OCI-LY3 (cell line): ENCODE measurements around the gene E2F1.

ENCODE experiments used
- H2AFZ ChIP-seq: fragments of 200-600, 300-600 bp; shearing (Covaris generic); 2 replicates; pipeline ENCODE4 v1.6.0; 2014; ENCODE audit warnings: antibody characterized with exemption, low read depth, low read length
- H3K27ac ChIP-seq: fragments of 200-600, 300-600 bp; sonication (generic); 2 replicates; pipeline ENCODE4 v1.5.1; 2014; ENCODE audit warnings: mild to moderate bottlenecking, low read length, moderate library complexity, mixed read lengths
- H3K27me3 ChIP-seq: fragments of 200-600, 300-600 bp; sonication (generic); 2 replicates; pipeline ENCODE4 v1.6.1; 2014; ENCODE audit warnings: low read depth, low read length, mixed read lengths
- H3K36me3 ChIP-seq: fragments of 200-600, 300-600 bp; sonication (generic); replicated peaks from 2 replicates; pipeline ENCODE3; 2014; ENCODE audit warnings: low read depth, low read length, mixed read lengths
- H3K4me1 ChIP-seq: fragments of 300-600, 200-600 bp; sonication (generic); 2 replicates; pipeline ENCODE4 v1.6.1; 2014; ENCODE audit warnings: low read length, mixed read lengths
- H3K4me2 ChIP-seq: fragments of 200-600, 300-600 bp; sonication (generic); 2 replicates; pipeline ENCODE4 v1.6.1; 2014; ENCODE audit warnings: low read length, mixed read lengths
- H3K4me3 ChIP-seq: fragments of 300-600, 200-600 bp; sonication (generic); 2 replicates; pipeline ENCODE4 v1.5.1; 2014; ENCODE audit warnings: antibody characterized with exemption, mild to moderate bottlenecking, low read length, moderate library complexity
- H3K79me2 ChIP-seq: fragments of 300-600, 200-600 bp; shearing (Covaris generic); 2 replicates; pipeline ENCODE4 v1.6.1; 2014; ENCODE audit warnings: mild to moderate bottlenecking, low read length, mixed read lengths
- H3K9ac ChIP-seq: fragments of 300-600, 200-600 bp; shearing (Covaris generic); 2 replicates; pipeline ENCODE4 v1.6.0; 2014; ENCODE audit warnings: mild to moderate bottlenecking, low read length, moderate library complexity
- H3K9me3 ChIP-seq: fragments of 200-600, 300-600 bp; shearing (Covaris generic); 2 replicates; pipeline ENCODE4 v1.6.1; 2014; ENCODE audit warnings: low read length, mixed read lengths; ENCODE audit not compliant: insufficient read depth
- H4K20me1 ChIP-seq: fragments of 200-600, 300-600 bp; sonication (generic); 2 replicates; pipeline ENCODE4 v1.6.1; 2016; ENCODE audit warnings: low read length, mixed read lengths; ENCODE audit not compliant: insufficient read depth
- CTCF ChIP-seq: fragments of 200-600, 300-600 bp; sonication (generic); IDR thresholded peaks from 2 replicates; pipeline ENCODE4 v1.5.1; 2014; ENCODE audit warnings: antibody characterized with exemption, low read length, low read depth
- EZH2phosphoT487 ChIP-seq: fragments of 200-600 bp; shearing (Covaris generic); IDR thresholded peaks from 2 replicates; pipeline ENCODE4 v1.6.1; 2018; ENCODE audit warnings: antibody characterized with exemption, mixed run types, low read depth

Gene E2F1

GRCh38 chr20:33731693-33732165 is 45.5 kb upstream of the E2F1 start, which contains the start of gene ZNF341:
Gene ZNF341, plus strand, starts transcription at chr20:33731996. Its CDS starts 26 bp downstream, at chr20:33732022.
- Histone ChIP-seq H3K4me1 (peaks cover 21% of the 10 kb centered on the region), H3K36me3 (peaks cover 2% of the 10 kb centered on the region), H3K9ac (peak within 1 kb of the TSS; percentile 75), H3K9me3 (peaks cover 16% of the 10 kb centered on the region), H3K4me3 (peak within 1 kb of the TSS; percentile 77), H3K27ac (peak within 1 kb of the TSS; percentile 69), H3K4me2 (peak within 1 kb of the TSS; percentile 86), H2AFZ (peak within 1 kb of the TSS; percentile 96), H3K27me3 (no peaks in the 10 kb centered on the region), H3K79me2 (no peaks in the 10 kb centered on the region), H4K20me1 (no peaks in the 10 kb centered on the region)
- TF ChIP-seq CTCF (peak; percentile 76), EZH2phosphoT487 (no peak)

GRCh38 chr20:33730946-33731692 is 44.9 kb upstream of the E2F1 start:
- H3K27me3 ChIP-seq: no peaks in the 10 kb centered on the region
- peak overlapping the region; percentile 77 for H3K4me3 ChIP-seq
- H3K4me1 ChIP-seq: peaks cover 21% of the 10 kb centered on the region
- peak overlapping the region; percentile 75 for H3K9ac ChIP-seq
- peak overlapping the region; percentile 86 for H3K4me2 ChIP-seq
- H2AFZ ChIP-seq: peak overlapping the region; percentile 96
- no peaks in the 10 kb centered on the region for H3K79me2 ChIP-seq
- peak overlapping the region; percentile 36 for H3K27ac ChIP-seq
- no peaks in the 10 kb centered on the region for H3K36me3 ChIP-seq
- no peak for TF ChIP-seq CTCF
- no peak for TF ChIP-seq EZH2phosphoT487
- no peaks in the 10 kb centered on the region for H4K20me1 ChIP-seq
- H3K9me3 ChIP-seq: peaks cover 10% of the 10 kb centered on the region

- H3K9ac ChIP-seq: no peak overlapping the region
- no peaks in the 10 kb centered on the region for H4K20me1 ChIP-seq
- H2AFZ ChIP-seq: no peak overlapping the region
- no peak overlapping the region for H3K4me2 ChIP-seq
- H3K9me3 ChIP-seq: no peaks in the 10 kb centered on the region
- peaks cover 21% of the 10 kb centered on the region for H3K4me1 ChIP-seq
- H3K27ac ChIP-seq: no peak overlapping the region
- H3K4me3 ChIP-seq: no peak overlapping the region
- no peaks in the 10 kb centered on the region for H3K27me3 ChIP-seq
- TF ChIP-seq CTCF (no peak), EZH2phosphoT487 (no peak)
- H3K36me3 ChIP-seq: no peaks in the 10 kb centered on the region
- H3K79me2 ChIP-seq: no peaks in the 10 kb centered on the region
Measured at GRCh38 chr20:33729101-33729500, 42.9 kb upstream of the E2F1 start.

- TF ChIP-seq CTCF (no peak), EZH2phosphoT487 (no peak)
- Histone ChIP-seq H3K36me3 (no peaks in the 10 kb centered on the region), H3K9me3 (no peaks in the 10 kb centered on the region), H3K27me3 (no peaks in the 10 kb centered on the region), H3K9ac (no peak overlapping the region), H3K4me1 (peaks cover 15% of the 10 kb centered on the region), H3K4me2 (no peak overlapping the region), H3K79me2 (no peaks in the 10 kb centered on the region), H4K20me1 (no peaks in the 10 kb centered on the region), H3K4me3 (no peak overlapping the region), H2AFZ (no peak overlapping the region), H3K27ac (no peak overlapping the region)
Measured at GRCh38 chr20:33728463-33728862, 42.3 kb upstream of the E2F1 start.
